GM18868 (cell line): ENCODE data around the gene MALRD1.

Experiments used
- ATAC-seq: cut with Tn5 transposase; IDR thresholded peaks from one replicate; pipeline ENCODE4 v1.9.1; 2021; ENCODE audit warnings: mild to moderate bottlenecking, moderate library complexity; ENCODE audit not compliant: unreplicated experiment

The MALRD1 gene

DNA sequence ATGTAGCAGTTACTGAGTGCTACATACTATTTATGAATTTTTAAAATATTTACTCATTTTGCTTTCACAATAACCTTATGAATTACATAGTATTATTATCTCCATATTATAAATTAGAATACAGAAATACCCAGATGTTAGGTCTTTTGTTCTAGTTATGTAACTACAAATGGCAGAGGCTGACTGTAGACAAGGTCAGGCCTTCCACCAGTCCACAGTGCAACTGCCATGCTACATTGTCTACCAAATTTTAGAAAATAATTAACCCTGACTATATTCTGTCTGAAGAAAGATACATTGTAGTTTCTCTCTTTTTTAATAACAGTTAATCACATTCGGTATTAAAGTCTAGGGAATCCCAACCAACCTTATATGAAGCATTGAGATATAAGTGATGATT, 280.9 kb downstream of the MALRD1 start:
- no peak for ATAC-seq

GRCh38 chr10:19332304-19332703, 283.7 kb downstream of the MALRD1 start:
- ATAC-seq: no peak

GRCh38 chr10:19333631-19334030, 285.0 kb downstream of the MALRD1 start:
- no peak for ATAC-seq

- ATAC-seq: no peak
Observed at GRCh38 chr10:19347621-19348020, 299.0 kb downstream of the MALRD1 start.

- ATAC-seq: no peak
Observed at GRCh38 chr10:19367176-19367575, 318.6 kb downstream of the MALRD1 start.

GRCh38 chr10:19373988-19374387, 325.4 kb downstream of the MALRD1 start:
- no peak for ATAC-seq

DNA sequence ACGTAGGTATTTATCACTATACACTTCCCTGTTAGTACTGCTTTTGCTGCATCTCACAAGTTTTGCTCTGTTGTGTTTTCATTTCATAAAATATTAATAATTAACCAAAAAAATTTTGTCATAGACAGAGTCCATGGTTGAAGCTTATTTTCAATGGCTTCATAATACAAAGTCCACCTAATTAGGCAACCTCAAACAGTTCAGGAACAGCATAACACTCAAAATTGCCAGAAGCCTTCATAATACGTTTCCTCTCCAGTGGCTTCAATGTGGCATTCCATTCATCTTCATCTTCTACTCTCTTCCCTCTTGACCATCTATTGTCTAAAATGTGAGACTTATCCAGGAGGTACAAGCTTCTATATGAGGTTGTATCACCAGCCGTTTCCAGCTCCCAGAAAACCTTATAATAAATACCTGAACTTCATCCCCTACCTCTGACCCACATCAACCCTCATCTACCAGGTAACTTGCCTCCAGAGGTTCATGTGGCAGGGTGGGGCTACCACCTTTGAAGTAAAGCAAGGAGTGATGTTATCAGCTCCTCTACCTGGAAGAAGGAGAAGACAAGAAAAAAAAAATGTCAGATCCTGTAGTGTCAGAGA, 337.3 kb downstream of the MALRD1 start:
- no peak for ATAC-seq

GRCh38 chr10:19408924-19409323, 360.3 kb downstream of the MALRD1 start:
- ATAC-seq: no peak

DNA sequence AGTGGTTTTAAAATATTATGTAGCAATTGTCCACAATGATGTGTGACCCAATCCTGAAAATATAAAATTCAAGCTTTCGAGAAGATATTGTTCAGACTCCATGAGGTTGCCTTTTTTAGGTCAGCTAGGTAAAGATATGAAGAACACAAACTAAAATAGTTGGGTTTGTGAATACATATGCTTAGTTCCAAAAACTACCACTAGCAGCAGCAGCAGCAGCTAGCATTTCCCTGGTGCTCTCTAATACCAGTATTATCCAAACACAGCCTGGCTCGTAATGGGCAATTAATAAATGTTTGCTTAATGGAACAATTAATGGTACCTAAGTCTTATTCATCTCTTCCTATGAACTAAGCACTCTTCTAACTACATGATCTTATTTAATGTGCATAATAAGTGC, 362.5 kb downstream of the MALRD1 start:
- ATAC-seq: no peak

DNA sequence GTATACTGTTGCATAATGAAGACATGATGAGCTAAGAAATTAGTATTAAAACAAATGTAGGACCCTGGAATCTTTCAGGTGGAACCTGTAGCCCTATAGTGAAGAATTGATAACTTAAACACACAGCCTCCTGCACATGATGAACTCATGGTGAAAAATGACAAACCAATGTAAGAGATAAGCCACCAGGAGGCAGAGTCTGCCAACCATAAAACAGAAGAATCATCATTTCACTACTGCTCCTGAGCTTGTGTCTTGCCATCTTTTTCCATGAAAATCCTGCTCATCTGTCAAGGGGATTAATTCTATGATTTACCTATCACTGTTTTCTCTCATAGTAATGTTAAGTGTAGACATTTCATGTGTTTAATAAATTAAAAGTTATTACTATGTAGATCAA, 363.9 kb downstream of the MALRD1 start:
- ATAC-seq: no peak

- ATAC-seq: no peak
Observed at GRCh38 chr10:19416164-19416563, 367.6 kb downstream of the MALRD1 start.

DNA sequence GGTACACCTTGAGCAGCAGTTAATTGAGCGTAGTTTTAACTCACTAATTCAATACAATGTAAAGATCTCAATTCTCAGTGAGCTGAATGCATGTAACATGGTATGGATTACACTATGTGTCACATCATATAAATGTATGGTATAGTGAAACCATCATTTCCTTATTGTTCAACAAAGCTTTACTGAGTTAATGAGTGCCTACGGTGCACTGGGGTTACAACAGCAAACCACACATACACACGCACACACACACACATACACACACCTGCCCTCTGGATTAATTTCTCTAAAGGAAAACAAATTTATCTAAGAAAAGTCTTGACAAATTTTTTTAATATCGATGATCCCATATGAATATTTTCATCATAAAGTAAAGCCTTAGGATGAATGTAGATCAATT, 369.1 kb downstream of the MALRD1 start:
- ATAC-seq: no peak

DNA sequence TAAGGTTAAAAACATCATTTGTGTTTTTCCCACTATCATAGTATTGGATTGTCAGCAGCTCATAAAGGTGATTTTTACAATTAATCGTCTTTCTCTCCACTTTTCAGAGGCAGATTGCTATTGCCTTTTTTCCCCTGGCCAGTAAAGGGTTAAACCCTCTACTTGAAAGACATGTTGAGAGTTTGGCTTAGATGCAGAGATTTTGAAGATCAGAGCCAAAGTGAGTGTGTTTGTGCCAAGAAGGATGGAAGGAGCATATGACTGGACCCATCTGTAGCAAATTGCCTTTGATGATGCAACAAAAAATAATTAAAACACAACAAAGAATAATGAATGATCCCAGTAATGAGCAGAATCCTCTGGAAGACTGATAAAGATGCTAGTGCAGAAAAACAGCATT, 373.1 kb downstream of the MALRD1 start:
- ATAC-seq: no peak

DNA sequence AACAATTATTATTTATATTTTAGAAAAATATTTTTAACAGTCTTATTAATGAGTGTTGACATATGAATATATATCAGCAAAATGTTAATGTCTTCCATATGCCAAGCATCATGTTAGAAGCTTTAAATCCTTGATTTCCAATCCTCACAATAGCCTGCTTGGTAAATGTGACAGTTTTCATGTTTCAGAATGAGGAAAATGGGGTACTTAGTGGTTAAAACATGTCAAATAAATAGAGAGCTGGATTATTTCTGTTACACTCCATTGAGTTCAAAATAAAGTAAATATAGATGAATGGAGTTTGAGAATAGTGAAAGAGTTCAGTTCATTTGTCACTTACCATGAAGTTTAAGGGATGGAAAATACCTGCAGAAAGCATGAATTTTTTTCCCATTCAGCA, 377.4 kb downstream of the MALRD1 start:
- ATAC-seq: no peak

DNA sequence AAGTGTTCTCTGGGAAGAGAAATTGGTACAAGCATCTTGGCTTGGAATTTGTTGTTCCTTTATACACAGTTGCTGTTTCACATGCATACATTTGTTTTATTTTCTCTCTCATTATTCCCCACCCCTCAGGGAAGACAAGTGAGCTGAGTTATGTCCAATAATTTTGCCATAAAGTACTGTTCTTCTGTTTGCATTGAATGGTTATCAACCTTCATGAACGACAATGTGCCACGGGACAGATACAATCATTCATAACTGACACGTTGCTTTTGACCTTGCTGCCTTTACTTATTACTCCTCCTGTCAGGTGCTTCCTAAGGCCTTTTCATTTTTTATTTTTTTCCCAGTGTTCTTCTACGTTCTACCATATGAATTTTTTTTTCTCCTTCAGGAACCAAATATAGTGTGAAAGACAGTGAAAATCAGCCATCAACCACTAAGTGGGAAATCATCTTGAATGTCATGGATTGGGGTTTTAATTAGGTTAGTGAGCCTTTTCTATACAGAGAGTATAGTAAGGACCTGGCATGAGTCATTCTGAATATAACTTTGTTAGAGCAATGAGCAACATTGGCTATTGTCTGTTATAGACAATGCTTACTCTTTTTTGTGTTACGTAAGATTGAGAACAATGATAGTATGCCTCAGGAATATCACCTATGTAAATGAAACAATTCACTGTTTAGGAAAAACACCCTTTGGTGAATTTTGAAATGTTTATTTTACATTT, 383.2 kb downstream of the MALRD1 start:
- ATAC-seq: no peak

GRCh38 chr10:19449860-19450259, 401.3 kb downstream of the MALRD1 start:
- ATAC-seq: peak; percentile 52

DNA sequence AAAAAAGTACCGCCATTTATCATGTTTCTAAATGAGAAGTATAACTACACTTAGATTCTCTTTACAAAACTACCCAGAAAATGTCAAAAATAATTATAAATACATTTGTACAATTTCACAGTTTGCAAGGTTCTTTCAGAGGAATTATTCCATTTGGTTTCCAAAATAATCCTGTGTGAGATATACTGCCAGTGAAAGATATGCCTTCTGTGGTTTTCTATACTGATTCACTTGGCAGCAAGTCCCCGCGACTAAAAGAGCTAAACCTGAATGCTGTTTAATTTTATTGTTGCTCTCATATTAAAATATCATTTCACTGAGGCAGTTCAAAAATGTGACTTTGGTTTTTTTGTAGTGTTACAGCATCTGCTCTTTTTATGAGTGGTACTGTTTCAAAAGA, 402.8 kb downstream of the MALRD1 start:
- no peak for ATAC-seq

- ATAC-seq: no peak
Observed at GRCh38 chr10:19451937-19452336, 403.3 kb downstream of the MALRD1 start.

DNA sequence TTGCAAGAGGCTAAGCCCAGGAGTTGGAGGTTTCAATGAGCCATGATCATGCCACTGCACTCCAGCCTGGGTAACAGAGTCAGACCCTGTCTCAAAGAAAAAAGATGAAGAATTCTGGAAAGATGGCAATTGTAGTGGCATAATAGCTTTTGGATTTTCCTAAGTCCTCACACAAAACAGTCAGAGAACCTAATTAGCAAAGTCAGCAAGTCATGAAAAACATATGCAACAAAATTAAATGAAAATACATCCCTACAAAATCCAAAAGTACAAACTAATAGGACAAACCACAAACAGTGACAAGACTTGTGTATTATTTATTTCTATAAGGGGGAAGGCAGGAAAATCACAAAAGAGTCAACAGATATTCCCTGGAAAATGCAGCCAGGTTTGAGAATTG, 405.4 kb downstream of the MALRD1 start:
- ATAC-seq: no peak

- ATAC-seq: no peak
Observed at GRCh38 chr10:19461588-19461987, 413.0 kb downstream of the MALRD1 start.

DNA sequence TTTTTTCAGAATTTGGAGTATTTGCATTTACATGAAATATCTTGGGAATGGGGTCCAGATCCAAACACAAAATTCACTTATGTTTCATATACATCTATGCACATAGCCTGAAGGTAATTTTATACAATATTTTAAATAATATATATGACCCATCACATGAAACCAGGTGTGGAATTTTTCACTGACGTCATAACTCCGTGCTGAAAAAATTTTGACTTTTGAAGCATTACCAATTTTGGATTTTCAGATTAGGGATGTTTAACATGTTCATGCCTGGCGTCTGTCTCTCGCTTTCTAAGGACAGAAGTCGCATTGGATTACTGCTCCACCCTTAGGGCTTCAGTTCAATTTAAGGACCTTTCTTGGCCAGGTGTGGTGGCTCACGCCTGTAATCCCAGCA, 418.1 kb downstream of the MALRD1 start:
- ATAC-seq: no peak

DNA sequence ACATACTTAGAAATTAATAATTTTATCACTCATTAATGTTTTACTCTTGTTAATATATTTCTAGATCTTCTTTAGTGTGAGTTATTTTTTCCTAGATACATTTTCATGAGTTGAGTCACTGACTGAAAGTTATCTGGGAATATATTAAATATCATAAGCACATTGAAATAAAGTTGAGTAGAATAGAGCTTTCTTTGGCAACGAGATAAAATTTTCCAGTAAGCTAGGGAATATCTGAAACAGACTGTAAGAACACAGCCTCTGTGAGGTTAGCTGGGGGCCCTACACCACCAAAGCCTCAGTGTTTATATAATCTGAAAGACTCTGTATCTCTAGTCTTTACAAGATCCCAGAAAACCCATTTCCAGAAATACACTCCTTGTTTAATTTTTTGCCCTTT, 419.8 kb downstream of the MALRD1 start:
- ATAC-seq: no peak

- ATAC-seq: no peak
Observed at GRCh38 chr10:19469521-19469920, 420.9 kb downstream of the MALRD1 start.
